ENCODE measurements around the gene TCHHL1.
"Not testable (repeated sequence)": the region's sequence is repeated elsewhere in the genome, so short reads cannot be mapped to it uniquely, and the experiment has no call there.

Gene TCHHL1

DNA sequence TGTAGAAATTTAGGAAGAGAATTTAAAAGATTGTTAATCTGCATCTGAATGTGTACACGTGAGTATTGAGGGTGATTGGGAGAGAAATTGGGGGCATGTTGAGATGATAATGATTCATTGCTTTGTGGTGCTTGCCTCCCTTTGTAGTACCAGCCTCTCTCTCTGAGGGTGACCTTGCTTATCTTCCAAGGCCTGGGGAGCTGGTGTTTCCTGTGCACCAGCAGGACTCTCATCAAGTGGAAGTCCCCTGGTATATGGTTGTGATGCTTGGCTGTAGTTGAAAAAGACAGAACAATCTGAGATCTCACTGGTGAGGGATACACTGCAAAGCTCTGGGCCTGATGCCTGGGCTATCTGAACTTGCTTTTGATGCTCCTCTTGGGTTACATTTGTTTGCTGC, 4.0 kb downstream of the TCHHL1 start:
- no peak for DNase-seq

DNA sequence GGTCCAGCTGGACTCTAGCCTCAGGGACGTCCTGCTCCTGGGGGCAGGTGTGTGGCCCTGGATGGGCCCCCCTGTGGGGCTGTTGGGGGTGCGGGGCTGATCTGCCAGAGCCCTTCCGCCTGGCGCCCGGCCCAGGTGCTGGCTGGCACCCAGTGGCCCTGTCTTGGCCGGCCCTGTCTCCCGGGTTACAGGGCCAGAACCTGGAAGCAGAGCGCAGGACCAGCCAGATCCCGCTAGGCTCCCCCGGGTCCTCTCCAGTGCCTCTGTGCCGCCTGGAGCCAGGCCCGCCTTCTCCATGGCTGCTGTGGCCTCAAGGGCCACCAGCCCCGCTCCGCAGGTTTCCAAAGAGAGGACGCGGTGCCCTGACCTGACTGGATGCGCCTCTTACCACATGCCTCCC, 7.8 kb downstream of the TCHHL1 start:
- not testable (repeated sequence) for DNase-seq

- not testable (repeated sequence) for DNase-seq
These were observed 8.4 kb downstream of the TCHHL1 start for GRCh38 chr1:152080494-152080893.

GRCh38 chr1:152078831-152079441, 9.9 kb downstream of the TCHHL1 start:
- no peak for DNase-seq

- no peak for DNase-seq
These were observed 16.6 kb downstream of the TCHHL1 start for GRCh38 chr1:152072311-152072710.

- no peak for DNase-seq
These were observed 17.7 kb downstream of the TCHHL1 start for GRCh38 chr1:152071123-152071522.

- DNase-seq = no peak
These were observed 20.9 kb downstream of the TCHHL1 start for GRCh38 chr1:152067929-152068328.

GRCh38 chr1:152067150-152067549, 21.7 kb downstream of the TCHHL1 start:
- DNase-seq = no peak

DNA sequence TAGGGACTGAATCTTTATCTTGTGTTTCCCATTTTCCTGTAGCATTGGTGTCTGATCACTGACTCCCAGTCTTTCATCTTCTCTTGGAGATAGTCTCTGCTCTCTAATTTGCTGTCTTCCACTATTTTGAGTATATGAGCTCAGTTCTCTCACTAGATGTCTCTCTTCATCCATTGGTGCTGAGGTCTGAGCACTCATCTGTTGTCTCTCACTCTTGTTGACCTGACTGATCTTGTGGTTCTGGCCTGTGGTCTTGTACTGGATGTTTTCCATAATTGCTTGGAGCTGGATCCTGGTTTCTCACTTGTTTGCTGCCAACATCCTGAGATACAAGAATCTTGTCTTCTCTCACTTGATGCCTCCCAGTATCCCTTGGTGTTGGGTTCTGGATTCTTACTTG, 26.9 kb downstream of the TCHHL1 start:
- DNase-seq = no peak

DNA sequence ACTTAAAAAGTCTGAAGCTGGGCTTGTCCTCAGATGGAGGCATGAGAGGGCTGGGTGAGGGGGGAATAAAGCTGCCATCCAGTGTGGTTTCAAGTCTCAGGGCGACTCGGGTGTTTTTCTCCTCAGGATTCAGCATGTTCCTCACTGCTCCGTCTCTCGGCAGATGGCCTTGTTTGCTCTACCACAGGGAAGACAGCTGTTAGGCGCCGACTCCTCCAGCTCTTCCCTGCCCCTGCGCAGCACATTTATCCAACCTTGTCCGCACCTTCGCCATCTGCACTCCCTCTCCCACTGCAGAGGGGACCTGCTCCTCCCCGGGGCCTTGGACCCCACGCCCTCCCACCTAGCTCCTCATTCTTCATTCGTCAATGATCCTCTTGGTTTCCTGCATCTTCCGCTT, 35.5 kb downstream of the TCHHL1 start:
- DNase-seq = no peak

DNA sequence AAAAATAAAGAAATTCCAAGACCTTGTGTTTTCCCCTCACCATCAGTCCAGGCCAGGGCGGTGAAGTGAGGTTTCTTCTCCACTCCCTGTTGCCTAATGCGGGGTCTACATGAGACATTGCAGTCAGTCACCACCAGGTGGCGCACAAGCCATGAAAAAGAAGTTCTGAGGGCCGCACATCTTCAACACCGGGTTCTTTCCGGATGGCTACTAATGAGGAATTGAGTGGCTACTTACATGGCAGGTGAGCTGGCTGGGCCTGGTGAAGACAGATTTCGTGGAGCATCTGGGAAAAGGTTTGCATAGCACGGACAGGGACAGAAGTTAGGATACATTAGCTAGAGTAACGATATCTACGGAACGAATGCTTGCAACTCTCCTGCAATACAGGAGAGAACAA, 36.3 kb downstream of the TCHHL1 start:
- DNase-seq = peak; percentile 94

DNA sequence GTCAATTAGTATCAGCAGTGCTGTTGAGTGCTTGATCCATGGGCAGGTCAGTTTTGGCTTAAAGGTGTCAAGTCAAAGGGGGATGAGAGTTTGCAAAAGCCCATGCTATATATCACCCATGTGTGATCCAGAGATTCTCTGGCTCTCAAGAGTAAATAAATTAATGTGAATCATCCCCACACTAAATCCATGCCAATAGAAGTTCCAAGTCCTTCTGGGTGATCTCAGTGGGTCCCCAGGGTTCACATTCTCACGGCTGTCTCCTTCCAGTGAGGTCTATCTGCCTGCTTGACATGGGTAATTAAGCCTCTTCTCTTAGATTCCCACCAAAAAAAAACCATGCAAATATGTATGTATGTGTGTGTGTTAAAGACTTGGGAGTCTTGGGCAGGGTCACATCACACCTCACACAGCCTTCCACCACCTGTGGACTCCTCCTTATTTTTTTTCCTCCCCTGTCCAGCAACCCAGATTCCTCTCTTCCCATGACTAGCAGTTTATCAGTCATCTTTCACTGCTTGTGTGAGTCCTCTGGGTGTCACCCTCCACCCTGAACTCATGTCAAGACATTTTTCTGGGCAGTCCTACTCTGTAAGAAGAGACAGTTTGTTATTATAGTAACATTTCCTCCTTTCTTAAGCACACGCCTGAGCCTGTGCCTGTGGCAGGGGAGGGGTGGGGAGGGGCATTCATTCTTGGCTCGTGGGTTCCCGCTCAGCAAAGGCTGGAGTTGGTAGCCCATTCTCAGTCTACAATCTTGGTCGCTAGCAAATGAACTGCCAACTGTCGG, 37.8 kb downstream of the TCHHL1 start:
- DNase-seq = no peak

DNA sequence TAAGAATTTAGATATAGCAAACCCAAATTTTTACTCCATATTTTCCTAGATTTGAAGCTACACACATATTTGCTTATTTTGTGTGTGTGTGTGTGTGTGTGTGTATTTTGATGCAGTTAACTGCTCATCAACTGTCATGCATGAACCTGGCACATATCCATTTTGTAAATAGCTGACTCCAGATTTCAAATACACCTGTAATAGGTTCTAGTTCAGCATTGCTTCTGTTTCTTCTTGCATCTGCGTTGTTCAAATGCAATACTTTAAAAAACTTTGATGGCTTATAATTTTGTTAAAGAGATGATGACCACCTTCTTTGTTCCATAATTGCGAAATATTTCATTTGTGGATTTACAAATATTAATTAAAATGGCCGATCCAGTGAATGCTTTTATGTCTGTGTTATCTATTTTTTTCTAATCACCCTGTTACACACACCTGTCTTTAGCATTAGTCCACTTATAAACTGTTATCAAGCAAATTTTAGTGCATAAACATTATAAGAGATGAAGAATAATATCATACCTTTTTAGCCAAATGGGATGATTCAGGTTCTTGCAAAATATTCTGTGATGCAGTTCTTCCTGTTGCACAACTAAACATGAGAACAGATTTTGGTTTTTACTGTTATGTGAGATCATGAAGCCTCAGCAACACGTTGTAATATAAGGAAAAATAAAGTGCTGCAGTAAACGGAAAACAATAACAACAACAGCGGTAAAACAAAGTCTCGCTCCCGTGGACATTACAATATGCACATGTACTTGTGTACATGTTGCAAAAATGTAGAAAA, 39.4 kb downstream of the TCHHL1 start:
- DNase-seq = no peak

GRCh38 chr1:152048416-152049009, 40.4 kb downstream of the TCHHL1 start:
- DNase-seq = no peak

GRCh38 chr1:152047730-152048415, 41.0 kb downstream of the TCHHL1 start:
- DNase-seq = peak; percentile 85

- no peak for DNase-seq
These were observed 41.5 kb downstream of the TCHHL1 start for GRCh38 chr1:152047413-152047729.

DNA sequence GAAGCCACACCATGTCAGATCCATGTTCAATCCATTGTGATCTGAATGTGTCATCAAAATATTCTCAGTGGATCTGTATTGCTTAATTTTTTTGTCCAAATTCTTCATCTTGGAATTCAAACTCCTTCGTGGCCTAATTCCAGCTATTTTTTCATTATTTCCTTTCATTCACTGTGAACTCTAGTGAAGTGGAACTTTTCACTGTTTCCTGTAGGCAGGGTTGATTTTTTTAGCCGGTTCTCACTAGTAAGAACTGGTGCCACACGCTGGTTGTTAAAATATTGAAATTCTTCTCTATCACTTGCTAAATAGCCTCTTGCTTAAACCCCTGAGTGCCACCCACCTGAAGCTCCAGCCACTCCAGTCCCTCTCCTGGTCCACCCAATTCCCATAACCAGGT, 44.5 kb downstream of the TCHHL1 start:
- no peak for DNase-seq

- no peak for DNase-seq
These were observed 45.0 kb downstream of the TCHHL1 start for GRCh38 chr1:152043870-152044269.

DNA sequence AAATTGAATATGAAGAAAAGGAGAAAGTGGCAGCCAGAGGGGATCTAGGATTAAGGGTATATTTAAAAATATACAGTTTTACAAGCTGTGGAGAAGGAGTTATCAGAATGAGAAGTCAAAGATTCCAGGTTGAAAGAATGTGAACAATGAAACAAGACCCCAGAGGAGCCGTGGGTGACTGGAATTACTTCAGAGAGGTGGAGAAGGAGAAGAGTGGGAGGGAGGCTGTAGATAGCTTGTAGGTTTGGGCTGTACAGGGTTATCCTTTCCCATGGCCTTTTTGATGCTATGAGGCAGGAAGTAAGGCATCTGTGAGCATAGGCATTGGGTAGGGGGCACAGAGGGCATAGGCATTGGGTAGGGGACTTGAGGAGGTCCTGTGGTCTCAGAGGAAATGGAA, 46.8 kb downstream of the TCHHL1 start:
- no peak for DNase-seq

DNA sequence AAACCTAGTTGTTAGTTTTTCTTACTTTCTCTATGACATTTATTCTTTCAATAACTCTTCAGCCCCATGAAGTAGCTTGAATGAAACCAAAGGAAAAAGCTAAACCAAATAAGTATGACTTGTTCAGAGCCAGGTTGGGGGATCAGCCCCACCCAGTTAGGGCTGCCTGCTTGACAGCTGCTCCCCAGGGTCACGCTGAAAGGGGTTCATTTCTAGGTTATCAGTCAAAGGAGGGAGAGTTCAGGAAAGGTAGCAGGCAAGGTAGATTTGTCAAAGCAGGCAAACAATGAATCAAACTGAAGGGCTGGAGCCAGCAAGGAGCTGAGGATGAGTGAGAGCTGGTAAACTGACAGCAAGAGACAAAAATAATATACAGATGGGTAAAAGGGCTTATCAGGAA, 49.0 kb downstream of the TCHHL1 start:
- DNase-seq = no peak

GRCh38 chr1:152039461-152039860, 49.4 kb downstream of the TCHHL1 start:
- DNase-seq = no peak

DNA sequence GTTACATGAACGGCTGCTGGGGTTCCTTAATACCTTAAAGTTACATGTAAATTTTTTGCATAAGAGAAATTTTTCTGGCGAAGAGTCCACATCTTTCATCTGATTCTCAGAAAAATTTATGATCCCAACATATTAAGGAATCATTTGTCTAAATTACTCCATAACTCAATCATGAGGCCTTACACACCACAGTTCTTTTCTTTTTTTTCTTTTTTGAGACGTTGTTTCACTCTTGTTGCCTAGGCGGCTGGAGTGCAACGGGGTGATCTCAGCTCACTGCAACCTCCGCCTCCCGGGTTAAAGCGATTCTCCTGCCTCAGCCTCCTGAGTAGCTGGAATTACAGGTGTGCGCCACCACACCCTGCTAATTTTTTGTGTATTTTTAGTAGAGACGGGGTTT, 50.0 kb downstream of the TCHHL1 start:
- DNase-seq = no peak

Measured in eye (tissue), 1 donor.